NCI-H1417 (cell line): Measurements from ENCODE around the gene BARHL2.
A peak's percentile ranks its signal among the peaks of the same experiment; 100 is the strongest.

ENCODE experiments used
- DNase-seq, 3 experiments: peaks; one replicate each; lab custom pipeline; 2025; lab: John Stamatoyannopoulos, UW

The BARHL2 gene

DNA sequence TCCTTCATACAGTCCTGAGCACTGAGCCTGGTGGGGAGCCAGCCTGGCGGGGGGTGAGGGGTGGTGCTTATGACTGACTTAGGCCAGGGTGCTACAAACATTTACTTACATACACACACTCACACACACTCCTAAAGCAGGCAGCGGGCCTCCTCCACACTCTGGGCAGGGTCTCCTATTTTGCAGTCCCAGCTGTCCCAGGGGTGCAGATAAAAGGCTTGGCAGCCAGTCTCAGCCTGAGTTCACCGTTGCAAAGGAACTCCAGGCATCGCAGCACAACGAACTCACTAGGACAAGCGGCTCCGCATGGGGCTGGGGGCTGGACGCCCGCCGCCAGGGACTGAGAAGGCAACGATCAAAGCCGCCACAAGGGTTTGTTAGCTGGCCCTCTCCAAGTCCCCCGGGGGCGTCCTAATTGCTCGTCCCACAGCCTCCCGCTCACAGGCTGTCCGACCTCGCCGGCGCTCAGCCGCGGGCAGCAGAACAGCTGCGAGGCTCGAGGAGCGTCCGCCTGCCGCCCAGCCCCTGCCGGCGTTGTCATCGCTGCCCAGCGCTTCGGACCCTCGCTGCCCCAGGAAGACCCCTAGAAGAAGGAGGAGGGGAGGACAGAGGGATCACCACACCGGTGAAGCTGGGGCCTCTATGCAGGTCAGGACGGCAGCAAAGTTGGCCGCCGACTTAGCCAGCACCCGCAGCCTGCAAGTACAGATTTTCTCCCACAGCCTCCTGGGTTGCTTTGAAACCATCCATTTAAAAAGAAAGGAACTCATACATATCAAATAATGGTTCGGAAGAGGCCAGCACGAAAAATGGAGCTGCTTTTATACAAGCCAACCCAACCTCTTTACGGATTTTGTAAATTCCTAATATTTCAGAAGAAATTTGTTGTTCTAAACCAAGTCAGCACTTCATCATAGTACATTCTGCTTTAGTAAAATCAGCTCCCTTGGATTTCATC lies 6.2 kb downstream of the BARHL2 start:
- DNase-seq: peak in 2 of 3 experiments; percentile 45 to 66

- DNase-seq: no peak
Measured at GRCh38 chr1:90709535-90709934, 7.6 kb downstream of the BARHL2 start.

DNA sequence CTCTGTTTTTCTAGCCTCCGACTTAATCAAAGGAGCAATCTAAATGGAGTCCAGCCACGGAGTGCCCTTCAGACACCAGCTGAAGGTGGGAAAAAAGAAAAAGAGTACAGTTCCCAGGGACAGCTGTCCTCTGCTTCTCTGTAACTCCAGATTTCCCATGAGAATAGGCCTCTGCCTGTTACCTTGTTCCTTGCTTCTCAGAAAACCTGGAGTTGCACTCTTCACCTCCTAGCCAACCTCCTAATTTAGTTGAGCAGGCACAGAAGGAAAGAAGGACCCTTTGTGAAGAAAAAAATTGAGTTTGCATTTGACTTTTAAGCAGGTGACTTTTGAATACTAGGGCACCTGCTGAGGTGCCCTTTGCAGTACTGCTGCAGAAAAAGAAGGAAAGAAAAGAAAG lies 8.3 kb downstream of the BARHL2 start:
- DNase-seq: no peak

- DNase-seq: no peak
Measured at GRCh38 chr1:90708236-90708786, 8.8 kb downstream of the BARHL2 start.

DNA sequence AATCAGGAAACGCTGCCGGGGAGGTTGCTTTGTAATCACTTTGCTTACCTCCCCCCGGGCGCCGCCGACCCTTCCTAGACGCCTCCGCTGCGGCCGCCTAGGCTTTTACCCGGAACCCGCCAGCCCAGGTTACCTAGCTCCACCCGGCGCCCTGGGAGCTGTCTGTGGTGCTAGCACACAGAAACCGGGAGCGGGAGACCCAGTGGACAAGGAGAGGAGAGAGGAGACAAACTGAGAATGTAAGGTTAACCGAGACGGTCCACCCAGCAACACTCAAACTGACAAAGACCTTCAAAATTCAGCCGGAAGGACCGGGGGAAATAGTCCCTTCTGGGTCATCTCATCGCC lies 9.8 kb downstream of the BARHL2 start:
- no peak for DNase-seq

- DNase-seq: peak in 2 of 3 experiments; percentile 72 to 75
Measured at GRCh38 chr1:90706437-90707362, 10.4 kb downstream of the BARHL2 start.

GRCh38 chr1:90705956-90706355 lies 11.1 kb downstream of the BARHL2 start:
- DNase-seq: no peak

DNA sequence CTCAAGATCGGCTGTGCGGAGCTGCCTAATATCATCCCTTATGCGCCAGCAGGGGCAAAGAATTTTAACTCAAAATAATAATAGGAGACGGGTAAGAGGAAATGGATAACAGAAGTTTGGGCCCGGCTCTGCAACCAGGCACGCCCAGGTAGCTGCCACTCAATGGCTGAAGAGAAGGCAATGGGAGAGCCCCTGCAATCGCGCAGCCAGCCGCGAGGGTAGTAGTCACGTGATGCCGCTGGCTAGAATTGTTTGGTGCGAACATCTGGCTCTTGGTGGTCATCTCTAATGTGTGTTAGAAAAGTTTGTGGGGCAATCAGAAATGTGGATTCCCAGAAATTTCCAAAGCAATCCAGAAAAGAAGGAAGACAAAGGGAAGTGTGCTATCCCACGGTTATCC lies 12.3 kb downstream of the BARHL2 start:
- no peak for DNase-seq

DNA sequence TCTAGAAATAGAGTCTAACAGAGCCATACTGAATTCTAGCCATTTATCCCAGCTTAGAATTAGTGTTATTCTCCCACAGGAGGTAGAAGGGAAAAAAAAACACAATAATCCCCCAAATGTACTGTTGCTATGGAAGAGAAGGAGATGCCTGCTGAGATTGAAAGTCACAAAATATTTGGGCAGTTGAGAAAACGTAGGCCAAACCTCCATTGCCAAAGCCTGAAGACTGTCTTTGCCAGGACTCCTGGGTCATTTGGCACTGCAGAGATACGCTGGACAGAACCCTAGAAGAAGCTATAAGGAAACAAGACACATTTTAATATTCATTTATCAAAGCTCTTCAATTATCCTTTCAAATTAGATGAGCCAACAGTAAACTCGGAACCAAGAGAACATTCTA lies 22.3 kb downstream of the BARHL2 start:
- no peak for DNase-seq

GRCh38 chr1:90687747-90688146 lies 29.4 kb downstream of the BARHL2 start:
- DNase-seq: no peak

GRCh38 chr1:90675161-90675847 lies 41.8 kb downstream of the BARHL2 start:
- no peak for DNase-seq

- DNase-seq: no peak
Measured at GRCh38 chr1:90671741-90672140, 45.4 kb downstream of the BARHL2 start.

DNA sequence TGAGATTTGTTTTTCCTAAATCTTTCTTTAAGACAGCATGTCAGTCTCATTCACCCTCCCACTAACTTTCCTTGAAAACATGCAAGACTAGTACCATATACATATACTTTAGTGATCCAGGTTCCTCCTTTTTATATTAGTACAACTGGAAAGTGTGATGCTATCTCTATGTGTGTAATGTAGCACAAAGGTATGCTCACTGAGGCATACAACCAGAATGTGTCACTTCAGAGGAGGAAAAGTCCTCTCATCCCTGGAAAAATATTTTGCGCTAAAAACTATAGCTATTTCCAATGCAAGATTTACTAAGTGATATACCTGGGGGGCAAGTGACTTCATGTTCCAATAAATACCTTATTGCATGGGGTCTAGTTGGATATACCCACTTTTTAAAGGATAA lies 45.9 kb downstream of the BARHL2 start:
- DNase-seq: no peak
